ENCODE data around the gene PRKN.
"Not testable (repeated sequence)": the region's sequence is repeated elsewhere in the genome, so short reads cannot be mapped to it uniquely, and the experiment has no call there.

The PRKN gene

DNA sequence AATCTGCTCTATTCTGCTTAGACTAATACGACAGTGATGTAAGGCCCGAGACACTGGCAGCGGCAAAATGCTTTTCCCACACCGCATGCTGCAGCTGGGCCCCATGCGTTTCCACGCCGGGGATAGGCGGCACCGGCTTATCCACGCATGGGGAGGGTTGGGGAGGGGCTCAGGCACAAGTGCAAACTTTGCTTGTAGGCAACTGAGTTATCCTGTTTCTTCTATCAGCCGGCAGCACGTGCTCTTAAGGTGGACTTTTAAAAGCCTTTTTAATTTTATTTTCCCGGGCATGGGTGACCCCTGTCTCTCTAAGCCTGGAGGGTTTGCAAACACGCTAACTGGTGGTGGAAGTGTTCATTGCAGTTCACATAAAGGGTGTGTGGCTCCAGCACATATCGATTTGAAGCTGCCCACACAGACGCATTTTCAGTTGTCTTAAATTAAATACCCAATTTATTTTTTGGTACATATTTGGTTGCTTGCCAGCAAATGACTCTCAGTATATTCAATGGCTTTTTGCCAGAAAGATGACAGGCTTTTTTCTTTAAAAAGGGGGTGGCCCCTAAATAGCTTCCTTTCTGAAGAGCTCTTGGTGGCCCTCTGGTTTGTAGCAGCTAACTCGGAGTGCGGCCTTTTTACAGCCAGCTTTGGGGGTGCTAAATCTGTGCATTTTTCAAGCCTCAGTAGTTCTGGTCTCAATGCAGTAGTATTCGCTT lies 891.9 kb downstream of the PRKN start:
- no peak for DNase-seq

DNA sequence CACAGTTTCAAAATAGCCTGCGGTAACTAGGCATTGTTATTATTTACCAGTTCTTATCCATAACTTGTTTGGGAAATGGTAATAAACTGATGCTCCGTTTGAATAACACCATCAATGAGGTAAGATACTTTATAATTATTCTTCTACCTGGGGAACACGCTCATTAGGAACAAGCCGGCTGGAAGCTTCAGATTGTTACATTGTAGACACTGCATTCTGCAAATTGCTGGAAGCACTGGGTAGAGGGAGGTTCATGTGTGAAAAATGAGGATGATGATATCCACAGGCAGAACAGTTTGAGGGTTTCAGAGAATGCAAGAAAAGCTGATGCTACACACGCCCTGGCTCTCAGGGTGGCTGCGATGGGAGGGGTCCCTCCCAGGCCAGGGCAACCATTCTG lies 893.1 kb downstream of the PRKN start:
- no peak for DNase-seq

- no peak for DNase-seq
Measured at GRCh38 chr6:161833099-161833860, 894.3 kb downstream of the PRKN start.

DNA sequence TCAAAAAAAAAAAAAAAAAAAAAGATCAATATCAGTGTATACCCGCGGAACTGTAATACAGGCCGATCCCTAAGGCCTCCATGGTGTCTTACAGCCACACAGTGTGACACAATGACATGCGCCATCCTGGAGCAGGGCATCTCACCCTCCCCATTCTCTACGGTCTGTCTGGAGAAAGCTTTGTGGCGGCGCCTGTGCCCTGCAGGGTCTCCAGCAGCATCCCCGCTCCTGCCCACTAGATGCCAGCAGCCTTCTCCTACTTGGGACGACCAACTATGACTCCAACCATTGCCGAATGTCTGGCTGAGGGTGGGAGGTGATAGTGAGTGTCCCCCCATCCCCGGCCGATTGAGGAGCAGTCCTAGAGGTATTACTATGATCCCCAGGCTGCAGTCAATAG lies 894.9 kb downstream of the PRKN start:
- DNase-seq: no peak

- DNase-seq: no peak
Measured at GRCh38 chr6:161830866-161831616, 896.5 kb downstream of the PRKN start.

- peak in 7 of 14 donors; percentile 8 to 47 (median 30) for DNase-seq
Measured at GRCh38 chr6:161829291-161829729, 898.3 kb downstream of the PRKN start.

GRCh38 chr6:161828355-161828754 lies 899.2 kb downstream of the PRKN start:
- DNase-seq: no peak

DNA sequence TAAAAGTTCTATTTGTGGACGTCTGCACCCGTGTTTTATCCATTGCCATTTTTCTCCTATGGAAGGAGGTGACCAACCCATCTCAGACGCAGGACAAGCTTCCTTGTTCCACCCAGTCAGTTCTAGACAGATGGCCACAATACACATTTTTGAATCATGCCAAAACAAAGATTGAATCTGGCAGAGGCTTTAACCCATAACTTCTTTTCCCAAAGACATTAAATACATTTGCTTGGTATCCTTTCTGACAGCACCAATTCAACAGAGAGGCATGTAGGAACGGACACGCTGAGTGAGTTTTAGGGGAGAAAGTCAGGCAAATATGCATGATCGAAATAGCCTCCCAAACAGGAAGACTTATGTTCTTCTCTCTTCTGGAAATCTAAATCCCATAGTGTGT lies 901.1 kb downstream of the PRKN start:
- DNase-seq: no peak

DNA sequence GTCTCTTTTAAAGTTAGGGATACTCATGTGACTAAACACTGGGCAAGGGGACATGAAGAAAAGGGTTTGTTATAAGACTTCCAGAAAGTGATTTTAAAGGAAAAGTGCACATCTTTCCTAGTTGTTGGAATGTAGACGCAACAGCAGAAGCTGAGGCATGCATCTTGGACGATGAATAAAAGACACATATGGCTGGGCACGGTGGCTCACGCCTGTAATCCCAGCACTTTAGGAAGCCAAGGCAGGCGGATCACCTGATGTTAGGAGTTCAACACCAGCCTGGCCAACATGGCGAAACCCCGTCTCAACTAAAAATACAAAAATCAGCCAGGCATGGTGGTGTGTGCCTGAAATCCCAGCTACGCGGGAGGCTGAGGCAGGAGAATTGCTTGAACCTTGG lies 905.4 kb downstream of the PRKN start:
- not testable (repeated sequence) for DNase-seq

DNA sequence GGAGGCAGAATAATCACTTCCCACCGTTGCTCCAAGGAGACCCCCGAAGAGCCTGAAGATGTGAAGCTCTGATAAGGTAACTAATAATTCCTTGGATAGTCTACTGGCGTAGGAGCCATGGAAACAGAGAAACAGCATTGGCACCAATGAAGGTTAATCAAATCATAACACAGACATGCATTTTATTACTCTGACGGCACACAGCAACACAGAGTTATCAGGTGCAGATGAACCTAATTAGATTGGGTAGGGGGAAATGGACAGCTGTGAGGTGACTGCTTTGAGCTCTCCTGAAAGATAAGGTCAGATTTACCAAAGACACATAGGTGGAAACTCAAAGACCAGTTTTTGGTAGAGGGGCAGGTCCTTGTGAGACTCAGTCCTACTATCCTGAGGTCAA lies 909.7 kb downstream of the PRKN start:
- no peak for DNase-seq

DNA sequence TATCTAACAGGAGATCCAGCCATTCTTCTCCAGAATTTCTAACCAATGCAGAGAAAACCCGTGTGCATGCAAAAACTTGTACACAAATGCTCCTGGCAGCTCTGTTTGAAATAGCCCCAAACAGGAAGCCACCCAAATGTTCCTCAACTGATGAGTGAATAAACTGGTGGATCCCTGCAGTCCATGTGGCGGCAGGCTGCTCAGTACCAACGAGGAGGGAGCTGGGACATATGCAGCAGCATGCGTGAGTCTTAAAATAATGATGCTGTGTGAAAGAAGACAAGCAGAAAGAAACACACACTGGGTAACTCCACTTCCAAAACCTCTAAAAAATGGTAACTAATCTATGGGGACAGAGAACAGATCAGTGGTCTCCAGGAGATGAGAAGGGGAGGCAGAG lies 911.6 kb downstream of the PRKN start:
- no peak for DNase-seq

DNA sequence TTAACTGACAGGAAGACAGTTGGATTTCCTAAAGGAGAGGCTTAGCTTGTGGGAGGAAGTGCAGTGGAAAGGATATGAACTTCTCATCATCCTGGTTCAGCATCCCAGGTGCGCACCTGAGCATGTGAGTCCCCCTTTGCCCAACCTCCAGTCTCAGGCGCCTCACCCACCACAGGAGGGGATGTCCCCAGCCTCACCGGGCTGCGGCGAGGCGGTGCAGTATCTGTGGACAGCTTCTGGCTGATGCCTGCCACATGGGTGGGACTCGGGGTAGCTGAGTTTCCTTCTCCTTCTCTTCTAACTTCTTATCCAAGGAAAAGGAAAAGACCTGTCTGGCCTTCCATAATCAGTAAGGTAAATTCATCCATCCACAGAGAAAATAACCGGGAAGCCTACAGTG lies 914.4 kb downstream of the PRKN start:
- DNase-seq: no peak

DNA sequence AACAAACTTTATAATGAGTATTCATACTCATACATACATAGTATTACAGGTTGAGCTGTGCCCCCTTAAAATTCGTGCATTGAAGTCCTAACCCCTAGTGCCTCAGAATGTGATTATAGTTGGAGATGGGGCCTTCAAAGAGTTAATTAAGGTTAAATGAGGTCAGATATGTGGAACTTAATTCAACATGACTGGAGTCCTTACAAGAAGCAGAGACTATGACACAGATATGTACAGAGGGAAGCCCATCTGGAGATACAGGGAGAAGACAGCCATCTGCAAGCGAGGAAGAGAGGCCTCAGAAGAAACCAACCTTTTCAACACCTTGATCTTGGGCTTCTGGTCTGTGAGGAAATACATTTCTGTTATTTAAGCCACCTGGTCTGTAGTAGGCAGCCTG lies 917.6 kb downstream of the PRKN start:
- no peak for DNase-seq

GRCh38 chr6:161804838-161805237 lies 922.7 kb downstream of the PRKN start:
- DNase-seq: no peak

DNA sequence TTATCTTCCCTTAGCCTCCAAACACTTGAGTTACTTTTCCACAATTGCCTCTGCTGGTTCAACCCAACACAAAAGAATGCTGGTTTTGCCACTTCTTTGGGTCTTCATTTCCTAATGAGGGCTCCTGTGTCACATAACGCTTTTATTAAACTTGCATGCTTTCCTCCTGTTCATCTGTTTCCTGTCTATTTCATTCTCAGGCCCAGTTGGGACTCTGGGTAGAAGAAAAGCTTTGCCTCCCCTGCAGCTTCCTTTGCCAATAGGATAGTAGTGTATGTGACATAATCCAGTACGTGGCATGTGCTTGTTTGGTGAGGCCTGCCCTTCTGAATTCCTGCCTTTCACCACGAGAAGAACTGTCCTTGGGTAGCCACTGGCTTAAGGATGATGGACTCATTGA lies 924.4 kb downstream of the PRKN start:
- no peak for DNase-seq

GRCh38 chr6:161802231-161802630 lies 925.3 kb downstream of the PRKN start:
- DNase-seq: no peak

DNA sequence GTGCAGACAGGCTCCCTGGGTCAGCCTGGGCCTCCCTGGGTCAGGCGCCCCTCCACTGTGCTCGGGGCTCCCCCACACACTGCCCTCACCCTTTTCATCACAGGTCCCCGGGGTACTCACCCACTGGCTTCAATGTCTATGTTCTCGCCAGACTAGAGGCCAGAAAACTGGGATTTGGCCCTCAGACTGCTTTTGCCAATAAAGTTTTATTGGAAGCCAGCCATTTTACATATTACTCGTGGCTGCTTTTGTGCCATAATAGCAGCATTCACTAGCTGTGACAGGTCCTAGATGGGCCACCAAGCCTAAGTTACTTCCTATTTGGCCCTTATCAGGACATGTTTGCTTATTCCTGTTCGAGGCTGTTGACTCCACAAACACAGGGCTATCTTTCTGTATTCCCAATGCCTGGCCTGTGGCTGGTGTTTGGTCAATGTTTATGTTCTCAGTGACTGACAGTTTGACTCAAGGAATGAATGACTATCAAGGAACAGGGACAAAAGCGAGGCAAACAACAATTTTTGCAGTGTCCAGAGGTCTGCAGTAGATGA lies 928.6 kb downstream of the PRKN start:
- no peak for DNase-seq

GRCh38 chr6:161796681-161797080 lies 930.9 kb downstream of the PRKN start:
- no peak for DNase-seq

- no peak for DNase-seq
Measured at GRCh38 chr6:161792851-161793493, 934.6 kb downstream of the PRKN start.

- no peak for DNase-seq
Measured at GRCh38 chr6:161788531-161788930, 939.0 kb downstream of the PRKN start.

GRCh38 chr6:161772176-161772575 lies 955.4 kb downstream of the PRKN start:
- no peak for DNase-seq

GRCh38 chr6:161761966-161762365 lies 965.6 kb downstream of the PRKN start:
- no peak for DNase-seq

DNA sequence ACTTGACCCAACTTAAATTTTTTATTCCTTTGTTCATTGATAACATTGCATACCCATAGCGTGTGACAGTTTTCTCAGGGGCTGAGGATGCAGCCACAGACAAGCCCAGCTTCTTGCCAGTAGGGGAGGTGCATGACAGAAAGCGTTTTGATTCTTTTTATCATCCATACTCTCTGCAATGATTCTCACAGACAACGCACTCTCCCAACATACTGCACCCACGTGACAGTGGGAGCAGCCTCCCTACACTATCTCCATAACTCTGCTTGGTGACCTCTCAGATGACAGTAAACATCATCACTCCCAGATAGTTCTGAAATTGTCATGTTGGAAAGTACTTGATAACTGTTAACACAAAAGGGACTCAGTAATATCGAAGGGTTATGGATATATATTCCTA lies 972.5 kb downstream of the PRKN start:
- no peak for DNase-seq
